Neural cell (in vitro differentiated cells): ENCODE data around the gene ATF6.

Experiments used
- POLR2AphosphoS5 ChIP-seq: IDR thresholded peaks from 2 replicates; pipeline ENCODE4 v1.6.1; 2012
- RAD21 ChIP-seq: fragments of 450-650 bp; conservative IDR thresholded peaks from 2 replicates; pipeline ENCODE4 v1.6.1; 2014; ENCODE audit warnings: antibody characterized with exemption, mild to moderate bottlenecking, moderate library complexity
- TAF1 ChIP-seq: IDR thresholded peaks from 2 replicates; pipeline ENCODE4 v1.6.1; 2012; ENCODE audit warnings: low read depth
- TF ChIP-seq, protein P1 (sequence below): fragments of 450-650 bp; IDR thresholded peaks from 2 replicates; pipeline ENCODE4 v1.5.1; 2014; ENCODE audit warnings: antibody characterized with exemption, mild to moderate bottlenecking, moderate library complexity; ENCODE audit not compliant: poor library complexity, severe bottlenecking

DNA sequence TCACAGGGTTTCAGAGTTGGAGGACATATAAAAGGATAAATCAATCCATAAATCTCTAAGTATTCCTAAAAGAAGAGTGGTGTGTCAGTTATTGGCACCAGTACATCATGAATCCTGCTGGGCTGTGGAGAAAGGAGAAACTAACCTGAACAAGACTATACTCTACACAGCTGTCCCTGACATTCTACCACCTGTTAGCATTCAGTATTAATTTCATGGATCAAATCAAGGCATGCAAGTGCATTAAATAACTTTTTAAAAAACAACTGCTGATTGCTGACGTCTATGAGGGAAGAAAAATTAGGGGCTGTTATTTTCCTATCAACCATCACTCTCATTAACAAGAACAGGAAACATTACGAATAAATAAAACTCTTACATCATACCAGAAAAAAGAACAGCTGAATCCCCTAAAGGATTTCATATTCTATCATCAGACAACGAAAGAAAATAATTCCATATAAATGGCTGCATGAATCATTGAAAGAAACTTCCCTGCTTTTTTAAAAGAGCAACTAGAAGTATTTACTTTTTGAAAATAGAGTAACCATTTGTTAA, 121.7 kb downstream of the ATF6 start:
- TF ChIP-seq POLR2AphosphoS5: no peak
- TF ChIP-seq, protein P1, sequence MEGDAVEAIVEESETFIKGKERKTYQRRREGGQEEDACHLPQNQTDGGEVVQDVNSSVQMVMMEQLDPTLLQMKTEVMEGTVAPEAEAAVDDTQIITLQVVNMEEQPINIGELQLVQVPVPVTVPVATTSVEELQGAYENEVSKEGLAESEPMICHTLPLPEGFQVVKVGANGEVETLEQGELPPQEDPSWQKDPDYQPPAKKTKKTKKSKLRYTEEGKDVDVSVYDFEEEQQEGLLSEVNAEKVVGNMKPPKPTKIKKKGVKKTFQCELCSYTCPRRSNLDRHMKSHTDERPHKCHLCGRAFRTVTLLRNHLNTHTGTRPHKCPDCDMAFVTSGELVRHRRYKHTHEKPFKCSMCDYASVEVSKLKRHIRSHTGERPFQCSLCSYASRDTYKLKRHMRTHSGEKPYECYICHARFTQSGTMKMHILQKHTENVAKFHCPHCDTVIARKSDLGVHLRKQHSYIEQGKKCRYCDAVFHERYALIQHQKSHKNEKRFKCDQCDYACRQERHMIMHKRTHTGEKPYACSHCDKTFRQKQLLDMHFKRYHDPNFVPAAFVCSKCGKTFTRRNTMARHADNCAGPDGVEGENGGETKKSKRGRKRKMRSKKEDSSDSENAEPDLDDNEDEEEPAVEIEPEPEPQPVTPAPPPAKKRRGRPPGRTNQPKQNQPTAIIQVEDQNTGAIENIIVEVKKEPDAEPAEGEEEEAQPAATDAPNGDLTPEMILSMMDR: no peak
- TF ChIP-seq TAF1: no peak
- TF ChIP-seq RAD21: no peak
